ENCODE results near the gene ZSWIM3. TPM values are rescaled to one million over a fixed set of nuclear protein-coding genes. Genes with fewer than 3 reads are reported as not detected.
A peak's percentile ranks its signal among the peaks of the same experiment; 100 is the strongest.

Gene ZSWIM3
- total and polyA plus RNA-seq, 4 donors: 0.56 to 4.2 (median 2.3) TPM

DNA sequence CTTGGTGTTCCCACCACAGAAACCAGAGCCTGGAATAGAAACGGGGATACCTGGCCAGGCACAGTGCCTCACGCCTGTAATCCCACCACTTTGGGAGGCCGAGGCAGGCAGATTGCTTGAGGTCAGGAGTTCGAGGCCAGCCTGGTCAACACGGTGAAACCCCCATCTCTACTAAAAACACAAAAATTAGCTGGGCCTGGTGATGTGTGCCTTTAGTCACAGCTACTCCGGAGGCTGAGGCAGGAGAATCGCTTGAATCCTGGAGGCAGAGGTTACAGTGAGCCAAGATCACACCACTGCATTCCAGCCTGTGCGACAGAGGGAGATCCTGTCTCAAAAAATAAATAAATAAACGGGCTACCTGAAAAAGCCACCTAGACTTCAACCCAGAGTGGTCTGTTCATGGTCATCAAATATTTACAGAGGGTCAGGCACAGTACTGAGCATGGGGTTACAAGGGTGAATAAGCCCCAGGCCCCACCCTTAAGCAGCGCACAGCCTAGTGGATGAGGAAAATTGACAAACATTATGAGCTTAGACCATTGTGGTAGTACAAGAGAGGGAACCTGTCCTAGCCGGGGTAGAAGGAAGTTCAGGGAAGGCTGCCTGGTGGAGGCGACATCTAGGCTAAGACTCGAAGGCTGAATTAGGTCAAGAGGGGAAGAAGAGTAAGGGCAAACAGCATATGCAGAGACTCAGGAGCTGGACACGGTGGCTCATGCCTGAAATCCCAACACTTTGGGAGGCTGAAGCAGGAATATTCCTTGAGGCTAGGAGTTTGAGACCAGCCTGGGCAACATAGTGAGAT lies 69.9 kb downstream of the ZSWIM3 start:
- Histone ChIP-seq H3K9ac (ENCODE audit: low read depth in 1 of 2, low read length in 2 of 2) (no peak overlapping the region), H3K4me1 (ENCODE audit: control insufficient read depth in 4 of 4, insufficient read depth in 4 of 4, low read length in 3 of 4) (peaks cover 4 to 25% (median 17%) of the 10 kb centered on the region in 4 donors), H3K27me3 (ENCODE audit: control insufficient read depth in 4 of 4, insufficient read depth in 4 of 4, low read length in 3 of 4) (no peaks in the 10 kb centered on the region), H3K27ac (ENCODE audit: low read depth in 1 of 2, low read length in 2 of 2) (no peak overlapping the region), H3K4me3 (ENCODE audit: low read depth in 1 of 3, low read length in 3 of 3) (no peak overlapping the region), H3K9me3 (ENCODE audit: control insufficient read depth in 4 of 4, low read length in 3 of 4) (no peaks in the 10 kb centered on the region), H3K36me3 (ENCODE audit: control insufficient read depth in 4 of 4, insufficient read depth in 3 of 4, low read depth in 1 of 4, low read length in 3 of 4) (no peaks in the 10 kb centered on the region)
- WGBS: 45% methylated on average over 14 of the region's 14 CpGs
- no peak for TF ChIP-seq FOXA2 (IDR thresholded peaks at IDR 0.05)
- no peak for TF ChIP-seq FOXA1 (IDR thresholded peaks at IDR 0.05)
- no peak for TF ChIP-seq GABPA (IDR thresholded peaks at IDR 0.05 in 1 of 2, conservative IDR thresholded peaks at IDR 0.05 in 1 of 2)
- TF ChIP-seq NR2F2 (IDR thresholded peaks at IDR 0.05): no peak
- TF ChIP-seq SP1 (IDR thresholded peaks at IDR 0.05): peak; percentile 47
- TF ChIP-seq HNF4G (IDR thresholded peaks at IDR 0.05): no peak
- peak; percentile 43 to 57 for TF ChIP-seq HNF4A (conservative IDR thresholded peaks at IDR 0.05)
- no peak for TF ChIP-seq ATF3 (IDR thresholded peaks at IDR 0.05)
- no peak for TF ChIP-seq REST (IDR thresholded peaks at IDR 0.05)
- TF ChIP-seq, protein P1, sequence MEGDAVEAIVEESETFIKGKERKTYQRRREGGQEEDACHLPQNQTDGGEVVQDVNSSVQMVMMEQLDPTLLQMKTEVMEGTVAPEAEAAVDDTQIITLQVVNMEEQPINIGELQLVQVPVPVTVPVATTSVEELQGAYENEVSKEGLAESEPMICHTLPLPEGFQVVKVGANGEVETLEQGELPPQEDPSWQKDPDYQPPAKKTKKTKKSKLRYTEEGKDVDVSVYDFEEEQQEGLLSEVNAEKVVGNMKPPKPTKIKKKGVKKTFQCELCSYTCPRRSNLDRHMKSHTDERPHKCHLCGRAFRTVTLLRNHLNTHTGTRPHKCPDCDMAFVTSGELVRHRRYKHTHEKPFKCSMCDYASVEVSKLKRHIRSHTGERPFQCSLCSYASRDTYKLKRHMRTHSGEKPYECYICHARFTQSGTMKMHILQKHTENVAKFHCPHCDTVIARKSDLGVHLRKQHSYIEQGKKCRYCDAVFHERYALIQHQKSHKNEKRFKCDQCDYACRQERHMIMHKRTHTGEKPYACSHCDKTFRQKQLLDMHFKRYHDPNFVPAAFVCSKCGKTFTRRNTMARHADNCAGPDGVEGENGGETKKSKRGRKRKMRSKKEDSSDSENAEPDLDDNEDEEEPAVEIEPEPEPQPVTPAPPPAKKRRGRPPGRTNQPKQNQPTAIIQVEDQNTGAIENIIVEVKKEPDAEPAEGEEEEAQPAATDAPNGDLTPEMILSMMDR (IDR thresholded peaks at IDR 0.05; ENCODE audit: low read depth, low read length, missing input control): no peak
- peak; percentile 42 to 75 for TF ChIP-seq RXRA (IDR thresholded peaks at IDR 0.05)
- no peak for TF ChIP-seq MAX (IDR thresholded peaks at IDR 0.05)
- TF ChIP-seq EGR1 (IDR thresholded peaks at IDR 0.05; ENCODE audit: low read depth in 2 of 2): no peak
- no peak for TF ChIP-seq TAF1 (conservative IDR thresholded peaks at IDR 0.05)
- TF ChIP-seq RAD21 (IDR thresholded peaks at IDR 0.05): no peak
- no peak for TF ChIP-seq YY1 (IDR thresholded peaks at IDR 0.05)
- no peak for TF ChIP-seq JUND (IDR thresholded peaks at IDR 0.05)
- TF ChIP-seq, protein P2, sequence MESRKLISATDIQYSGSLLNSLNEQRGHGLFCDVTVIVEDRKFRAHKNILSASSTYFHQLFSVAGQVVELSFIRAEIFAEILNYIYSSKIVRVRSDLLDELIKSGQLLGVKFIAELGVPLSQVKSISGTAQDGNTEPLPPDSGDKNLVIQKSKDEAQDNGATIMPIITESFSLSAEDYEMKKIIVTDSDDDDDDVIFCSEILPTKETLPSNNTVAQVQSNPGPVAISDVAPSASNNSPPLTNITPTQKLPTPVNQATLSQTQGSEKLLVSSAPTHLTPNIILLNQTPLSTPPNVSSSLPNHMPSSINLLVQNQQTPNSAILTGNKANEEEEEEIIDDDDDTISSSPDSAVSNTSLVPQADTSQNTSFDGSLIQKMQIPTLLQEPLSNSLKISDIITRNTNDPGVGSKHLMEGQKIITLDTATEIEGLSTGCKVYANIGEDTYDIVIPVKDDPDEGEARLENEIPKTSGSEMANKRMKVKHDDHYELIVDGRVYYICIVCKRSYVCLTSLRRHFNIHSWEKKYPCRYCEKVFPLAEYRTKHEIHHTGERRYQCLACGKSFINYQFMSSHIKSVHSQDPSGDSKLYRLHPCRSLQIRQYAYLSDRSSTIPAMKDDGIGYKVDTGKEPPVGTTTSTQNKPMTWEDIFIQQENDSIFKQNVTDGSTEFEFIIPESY (IDR thresholded peaks at IDR 0.05): no peak
- DNase-seq (ENCODE audit: low spot score): no peak

Other genes with a start within 250 kb of the ZSWIM3 start
- not detected for gene WFDC10A, start 227.9 kb upstream of the ZSWIM3 start, total RNA-seq
- not detected for gene WFDC10A, start 227.9 kb upstream of the ZSWIM3 start, polyA plus RNA-seq
- not detected for gene WFDC9, start 226.3 kb upstream of the ZSWIM3 start, total RNA-seq
- not detected for gene WFDC9, start 226.3 kb upstream of the ZSWIM3 start, polyA plus RNA-seq
- gene WFDC11, start 187.4 kb upstream of the ZSWIM3 start, total RNA-seq: not detected
- not detected for gene WFDC11, start 187.4 kb upstream of the ZSWIM3 start, polyA plus RNA-seq
- not detected for gene WFDC13, start 155.6 kb upstream of the ZSWIM3 start, total RNA-seq
- gene WFDC13, start 155.6 kb upstream of the ZSWIM3 start, polyA plus RNA-seq: not detected
- gene WFDC10B, start 152.6 kb upstream of the ZSWIM3 start, total RNA-seq: not detected
- not detected for gene WFDC10B, start 152.6 kb upstream of the ZSWIM3 start, polyA plus RNA-seq
- not detected for gene SPINT4, start 135.3 kb upstream of the ZSWIM3 start, total RNA-seq
- gene SPINT4, start 135.3 kb upstream of the ZSWIM3 start, polyA plus RNA-seq: not detected
- gene WFDC3, start 65.7 kb upstream of the ZSWIM3 start, total RNA-seq: not detected
- under 1 TPM in 1 of 2 donors, not detected in 1; 0.28 TPM for gene WFDC3, start 65.7 kb upstream of the ZSWIM3 start, polyA plus RNA-seq
- 1 to 10 TPM; 6.3 to 9.4 TPM for gene DNTTIP1, start 65.7 kb upstream of the ZSWIM3 start, total RNA-seq
- 10 to 100 TPM in 1 of 2 donors, 1 to 10 TPM in 1; 9.3 to 13.8 TPM for gene DNTTIP1, start 65.7 kb upstream of the ZSWIM3 start, polyA plus RNA-seq
- gene UBE2C, start 45.0 kb upstream of the ZSWIM3 start, total RNA-seq: 10 to 100 TPM in 1 of 2 donors, not detected in 1; 27.6 TPM
- 1 to 10 TPM; 2.7 to 8.1 TPM for gene UBE2C, start 45.0 kb upstream of the ZSWIM3 start, polyA plus RNA-seq
- gene TNNC2, start 30.3 kb upstream of the ZSWIM3 start, total RNA-seq: under 1 TPM in 1 of 2 donors, not detected in 1; 0.33 TPM
- gene TNNC2, start 30.3 kb upstream of the ZSWIM3 start, polyA plus RNA-seq: under 1 TPM; 0.12 to 0.31 TPM
- gene SNX21, start 23.8 kb upstream of the ZSWIM3 start, total RNA-seq: 10 to 100 TPM in 1 of 2 donors, 1 to 10 TPM in 1; 4.5 to 10.6 TPM
- gene SNX21, start 23.8 kb upstream of the ZSWIM3 start, polyA plus RNA-seq: 1 to 10 TPM; 3.8 to 5.1 TPM
- 10 to 100 TPM; 24.4 to 24.5 TPM for gene ACOT8, start 222 bp upstream of the ZSWIM3 start, total RNA-seq
- gene ACOT8, start 222 bp upstream of the ZSWIM3 start, polyA plus RNA-seq: 10 to 100 TPM; 24.5 to 27.1 TPM
- gene ZSWIM1, start 23.6 kb downstream of the ZSWIM3 start, total RNA-seq: 1 to 10 TPM; 2.2 to 5.0 TPM
- 1 to 10 TPM; 2.1 to 2.4 TPM for gene ZSWIM1, start 23.6 kb downstream of the ZSWIM3 start, polyA plus RNA-seq
- gene SPATA25, start 30.0 kb downstream of the ZSWIM3 start, total RNA-seq: 1 to 10 TPM; 1.6 to 7.6 TPM
- gene SPATA25, start 30.0 kb downstream of the ZSWIM3 start, polyA plus RNA-seq: under 1 TPM; 0.43 to 0.80 TPM
- 10 to 100 TPM in 1 of 2 donors, 1 to 10 TPM in 1; 4.1 to 14.5 TPM for gene NEURL2, start 33.6 kb downstream of the ZSWIM3 start, total RNA-seq
- gene NEURL2, start 33.6 kb downstream of the ZSWIM3 start, polyA plus RNA-seq: 1 to 10 TPM; 3.7 to 6.2 TPM
- gene CTSA, start 33.7 kb downstream of the ZSWIM3 start, total RNA-seq: 10 to 100 TPM; 45.6 to 48.1 TPM
- gene CTSA, start 33.7 kb downstream of the ZSWIM3 start, polyA plus RNA-seq: 100 to 1,000 TPM; 105 to 151 TPM
- 10 to 100 TPM; 66.5 to 69.5 TPM for gene PLTP, start 54.5 kb downstream of the ZSWIM3 start, total RNA-seq
- gene PLTP, start 54.5 kb downstream of the ZSWIM3 start, polyA plus RNA-seq: 10 to 100 TPM; 22.5 to 54.9 TPM
- 10 to 100 TPM; 11.5 TPM for gene PCIF1, start 77.1 kb downstream of the ZSWIM3 start, total RNA-seq
- 10 to 100 TPM in 1 of 2 donors, 1 to 10 TPM in 1; 9.2 to 12.4 TPM for gene PCIF1, start 77.1 kb downstream of the ZSWIM3 start, polyA plus RNA-seq
- 10 to 100 TPM in 1 of 2 donors, 1 to 10 TPM in 1; 9.1 to 14.6 TPM for gene ZNF335, start 114.6 kb downstream of the ZSWIM3 start, total RNA-seq
- 1 to 10 TPM; 3.0 to 4.1 TPM for gene ZNF335, start 114.6 kb downstream of the ZSWIM3 start, polyA plus RNA-seq
- gene MMP9, start 151.3 kb downstream of the ZSWIM3 start, total RNA-seq: 1 to 10 TPM in 1 of 2 donors, under 1 TPM in 1; 0.84 to 5.4 TPM
- 1 to 10 TPM in 1 of 2 donors, under 1 TPM in 1; 0.29 to 1.6 TPM for gene MMP9, start 151.3 kb downstream of the ZSWIM3 start, polyA plus RNA-seq
- gene SLC12A5, start 171.6 kb downstream of the ZSWIM3 start, total RNA-seq: under 1 TPM in 1 of 2 donors, not detected in 1; 0.33 TPM
- gene SLC12A5, start 171.6 kb downstream of the ZSWIM3 start, polyA plus RNA-seq: 1 to 10 TPM in 1 of 2 donors, not detected in 1; 1.5 TPM
- 10 to 100 TPM; 10.3 to 10.4 TPM for gene NCOA5, start 232.3 kb downstream of the ZSWIM3 start, total RNA-seq
- 1 to 10 TPM; 3.2 to 7.0 TPM for gene NCOA5, start 232.3 kb downstream of the ZSWIM3 start, polyA plus RNA-seq

All from liver (tissue), 9 donors.